Measurements from ENCODE around the gene FANCD2OS. TPM values are rescaled to one million over a fixed set of nuclear protein-coding genes. Genes with fewer than 3 reads are reported as not detected.

Gene FANCD2OS
- total RNA-seq, 1 experiment from 2014 or later, result not detected

DNA sequence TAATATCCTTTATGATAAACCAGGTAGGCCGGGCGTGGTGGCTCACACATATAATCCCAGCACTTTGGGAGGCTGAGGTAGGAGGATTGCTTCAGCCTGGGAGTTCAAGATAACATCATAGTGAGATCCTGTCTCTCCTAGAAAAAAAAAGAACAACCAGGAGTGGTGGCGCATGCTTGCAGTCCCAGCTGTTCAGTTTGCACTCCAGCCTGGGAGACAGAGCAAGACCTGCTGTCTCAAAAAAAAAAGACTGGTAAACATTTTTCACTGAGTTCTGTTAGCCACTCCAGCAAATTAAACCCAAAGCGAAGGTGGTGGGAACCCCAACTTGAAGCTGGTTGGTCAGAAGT, 47.0 kb upstream of the FANCD2OS start:
- H3K27ac Mint-ChIP-seq (ENCODE audit: unreplicated experiment), result no peak overlapping the region
- intact Hi-C loops (cut with micrococcal nuclease; ENCODE audit: unreplicated experiment), result no loop called here
- no peaks in the 10 kb centered on the region for H3K4me1 Mint-ChIP-seq (ENCODE audit: low read depth, unreplicated experiment)
- Histone ChIP-seq H3K36me3 (ENCODE audit: control insufficient read depth, insufficient read depth, low read length) (no peaks in the 10 kb centered on the region), H3K9me3 (no peaks in the 10 kb centered on the region), H3K4me3 (ENCODE audit: low read depth, low read length) (no peak overlapping the region), H3K4me1 (no peaks in the 10 kb centered on the region), H3K27me3 (replicated peaks; ENCODE audit: control insufficient read depth, insufficient read depth, low read length) (no peaks in the 10 kb centered on the region)
- no peak overlapping the region for H3K4me3 Mint-ChIP-seq (ENCODE audit: unreplicated experiment)
- TF ChIP-seq CTCF (IDR thresholded peaks at IDR 0.05; ENCODE audit: insufficient read depth in 1 of 2, low read depth in 1 of 2, low read length in 1 of 2, severe bottlenecking in 1 of 2, unreplicated experiment in 1 of 2), result no peak
- no peak for DNase-seq
- H3K27me3 Mint-ChIP-seq (ENCODE audit: insufficient read depth, unreplicated experiment), result no peaks in the 10 kb centered on the region
- no TSS peak for BruUV-seq (replicated peaks)
- ChIA-PET CTCF (no interaction called here), POLR2A (no interaction called here)
- H3K36me3 Mint-ChIP-seq (ENCODE audit: insufficient read depth, unreplicated experiment), result peaks cover 45% of the 10 kb centered on the region
- no peaks in the 10 kb centered on the region for H3K9me3 Mint-ChIP-seq (ENCODE audit: unreplicated experiment)

DNA sequence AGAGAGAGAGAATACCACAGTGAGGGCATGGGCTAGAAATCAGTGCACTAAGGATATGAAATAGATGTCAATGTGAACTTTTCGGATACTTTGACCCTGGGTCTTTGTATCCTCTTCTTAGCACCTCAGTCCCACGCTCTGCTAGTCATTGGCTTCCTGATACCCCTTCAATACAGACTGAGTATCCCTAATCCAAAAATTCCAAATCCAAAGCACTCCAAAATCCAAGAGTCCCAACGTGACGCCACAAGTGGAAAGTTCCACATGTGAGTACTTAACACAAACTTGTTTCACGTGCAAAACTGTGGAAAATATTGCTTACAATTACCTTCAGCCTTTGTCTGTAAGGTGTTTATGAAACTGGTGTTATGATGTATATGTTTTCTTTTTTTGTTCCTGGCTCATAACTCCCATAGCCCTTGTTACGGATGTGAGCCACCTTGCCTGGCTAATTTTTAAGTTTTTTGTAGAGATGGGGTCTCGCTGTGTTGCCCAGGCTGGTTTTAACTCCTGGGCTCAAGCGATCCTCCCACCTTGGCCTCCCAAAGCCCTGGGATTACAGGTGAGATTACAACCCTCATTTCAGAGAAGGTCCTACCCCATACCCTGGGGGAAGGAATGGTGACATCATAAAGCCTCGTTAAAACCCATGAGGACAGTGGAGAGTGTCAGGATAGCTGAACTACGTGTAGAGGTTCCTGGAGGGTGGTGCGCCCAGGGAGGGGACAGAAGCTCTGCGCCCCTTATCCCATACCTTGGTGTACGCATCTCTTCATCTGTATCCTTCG, 46.5 kb upstream of the FANCD2OS start:
- H3K27me3 ChIP-seq (replicated peaks; ENCODE audit: control insufficient read depth, insufficient read depth, low read length), result no peaks in the 10 kb centered on the region
- Mint-ChIP-seq H3K4me1 (ENCODE audit: low read depth, unreplicated experiment) (no peaks in the 10 kb centered on the region), H3K36me3 (ENCODE audit: insufficient read depth, unreplicated experiment) (peaks cover 51% of the 10 kb centered on the region), H3K9me3 (ENCODE audit: unreplicated experiment) (no peaks in the 10 kb centered on the region), H3K4me3 (ENCODE audit: unreplicated experiment) (no peak overlapping the region), H3K27ac (ENCODE audit: unreplicated experiment) (no peak overlapping the region), H3K27me3 (ENCODE audit: insufficient read depth, unreplicated experiment) (no peaks in the 10 kb centered on the region)
- TF ChIP-seq CTCF (IDR thresholded peaks at IDR 0.05; ENCODE audit: insufficient read depth in 1 of 2, low read depth in 1 of 2, low read length in 1 of 2, severe bottlenecking in 1 of 2, unreplicated experiment in 1 of 2), result no peak
- POLR2A ChIA-PET, result no interaction called here
- no peak overlapping the region for H3K4me3 ChIP-seq (ENCODE audit: low read depth, low read length)
- CTCF ChIA-PET, result no interaction called here
- no peaks in the 10 kb centered on the region for H3K36me3 ChIP-seq (ENCODE audit: control insufficient read depth, insufficient read depth, low read length)
- BruUV-seq (replicated peaks), result no TSS peak
- no peaks in the 10 kb centered on the region for H3K9me3 ChIP-seq
- H3K4me1 ChIP-seq, result no peaks in the 10 kb centered on the region
- no peak for DNase-seq
- intact Hi-C loops (cut with micrococcal nuclease; ENCODE audit: unreplicated experiment), result no loop called here

GRCh38 chr3:10150987-10151386, 42.9 kb upstream of the FANCD2OS start:
- Mint-ChIP-seq H3K36me3 (ENCODE audit: insufficient read depth, unreplicated experiment) (peaks cover 74% of the 10 kb centered on the region), H3K27me3 (ENCODE audit: insufficient read depth, unreplicated experiment) (no peaks in the 10 kb centered on the region), H3K9me3 (ENCODE audit: unreplicated experiment) (no peaks in the 10 kb centered on the region), H3K27ac (ENCODE audit: unreplicated experiment) (no peak overlapping the region), H3K4me1 (ENCODE audit: low read depth, unreplicated experiment) (no peaks in the 10 kb centered on the region), H3K4me3 (ENCODE audit: unreplicated experiment) (no peak overlapping the region)
- no peak for TF ChIP-seq CTCF (IDR thresholded peaks at IDR 0.05; ENCODE audit: insufficient read depth in 1 of 2, low read depth in 1 of 2, low read length in 1 of 2, severe bottlenecking in 1 of 2, unreplicated experiment in 1 of 2)
- CTCF ChIA-PET, result no interaction called here
- H3K27me3 ChIP-seq (replicated peaks; ENCODE audit: control insufficient read depth, insufficient read depth, low read length), result no peaks in the 10 kb centered on the region
- H3K36me3 ChIP-seq (ENCODE audit: control insufficient read depth, insufficient read depth, low read length), result no peaks in the 10 kb centered on the region
- intact Hi-C loops (cut with micrococcal nuclease; ENCODE audit: unreplicated experiment), result no loop called here
- H3K4me3 ChIP-seq (ENCODE audit: low read depth, low read length), result no peak overlapping the region
- no TSS peak for BruUV-seq (replicated peaks)
- POLR2A ChIA-PET, result no interaction called here
- H3K9me3 ChIP-seq, result no peaks in the 10 kb centered on the region
- no peaks in the 10 kb centered on the region for H3K4me1 ChIP-seq
- no peak for DNase-seq
